ENCODE measurements around the gene SCFD2.
"Not testable (repeated sequence)": the region's sequence is repeated elsewhere in the genome, so short reads cannot be mapped to it uniquely, and the experiment has no call there.

Gene SCFD2

GRCh38 chr4:53236624-53237023 is 129.2 kb downstream of the SCFD2 start:
- not testable (repeated sequence) for DNase-seq

DNA sequence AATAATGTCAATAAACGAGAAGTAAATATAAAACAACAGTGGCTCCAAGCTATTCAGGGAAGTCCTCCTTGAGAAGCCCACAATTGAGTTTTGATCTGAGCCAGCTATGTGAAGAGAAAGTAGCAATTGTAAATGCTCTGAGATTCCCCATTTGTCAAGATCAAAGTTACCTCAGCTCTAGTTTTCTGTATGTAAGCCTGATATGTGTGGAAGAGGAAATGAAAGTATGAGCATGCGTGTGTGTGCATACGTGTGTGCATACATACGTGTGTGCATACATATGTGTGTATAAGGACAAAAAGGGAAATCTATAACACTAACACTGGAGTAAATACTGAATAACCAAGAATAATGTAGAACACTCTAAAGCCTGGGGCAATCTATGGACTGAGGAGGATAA is 130.3 kb downstream of the SCFD2 start:
- DNase-seq: no peak

DNA sequence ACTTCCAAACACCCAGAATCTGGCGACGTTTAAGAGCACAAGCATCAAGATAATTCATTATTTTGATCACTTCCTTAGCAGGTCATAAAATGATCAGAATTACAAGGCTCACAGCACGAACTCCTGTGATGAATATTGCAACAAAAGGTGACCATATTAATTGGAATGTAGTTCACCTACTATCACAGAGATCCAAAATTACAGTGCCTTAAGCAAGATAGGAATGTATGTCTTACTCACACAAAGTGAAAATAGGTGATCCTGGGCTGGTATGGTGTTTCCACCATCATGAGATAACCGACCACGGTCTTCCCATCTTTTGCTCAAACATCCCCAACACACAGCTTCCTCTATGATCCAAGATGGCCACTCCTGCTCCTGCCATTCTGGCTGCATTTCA is 131.2 kb downstream of the SCFD2 start:
- no peak for DNase-seq

- no peak for DNase-seq
Observed at GRCh38 chr4:53234111-53234510, 131.8 kb downstream of the SCFD2 start.

DNA sequence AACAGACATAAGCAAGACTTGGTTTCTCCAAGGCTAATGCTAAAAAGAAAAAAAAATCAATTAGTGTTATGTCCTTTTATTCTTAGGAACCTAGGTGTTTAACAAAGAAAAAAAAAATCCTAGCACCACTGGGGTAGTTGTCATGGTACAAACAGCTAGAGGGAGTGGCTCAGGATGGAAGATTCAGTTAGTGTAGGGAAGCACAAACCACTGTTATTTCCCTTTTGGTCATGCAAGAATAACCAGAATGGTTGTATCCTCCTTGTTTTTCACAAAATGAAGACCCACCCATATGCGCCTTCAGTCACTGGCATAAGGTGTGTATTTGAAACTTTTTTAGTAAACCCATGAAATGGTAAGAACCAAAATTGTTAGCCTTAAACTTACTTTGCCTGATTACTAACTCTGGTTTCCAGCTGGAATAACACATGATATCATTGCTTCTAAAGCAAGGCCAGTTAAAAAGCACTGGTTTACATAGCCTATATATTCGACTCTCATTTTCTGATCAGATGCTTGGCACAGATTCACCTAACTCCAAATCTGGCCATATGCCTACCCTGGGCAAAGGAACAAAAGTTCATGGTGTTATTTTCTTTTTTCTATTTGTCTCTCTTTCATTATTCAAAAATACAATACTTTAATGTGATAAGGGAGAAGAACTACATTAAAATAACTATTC is 132.6 kb downstream of the SCFD2 start:
- DNase-seq: no peak

GRCh38 chr4:53232371-53232770 is 133.5 kb downstream of the SCFD2 start:
- no peak for DNase-seq

- no peak for DNase-seq
Observed at GRCh38 chr4:53228036-53228435, 137.8 kb downstream of the SCFD2 start.

GRCh38 chr4:53227451-53227850 is 138.4 kb downstream of the SCFD2 start:
- no peak for DNase-seq

GRCh38 chr4:53221832-53222480 is 143.9 kb downstream of the SCFD2 start:
- no peak for DNase-seq

DNA sequence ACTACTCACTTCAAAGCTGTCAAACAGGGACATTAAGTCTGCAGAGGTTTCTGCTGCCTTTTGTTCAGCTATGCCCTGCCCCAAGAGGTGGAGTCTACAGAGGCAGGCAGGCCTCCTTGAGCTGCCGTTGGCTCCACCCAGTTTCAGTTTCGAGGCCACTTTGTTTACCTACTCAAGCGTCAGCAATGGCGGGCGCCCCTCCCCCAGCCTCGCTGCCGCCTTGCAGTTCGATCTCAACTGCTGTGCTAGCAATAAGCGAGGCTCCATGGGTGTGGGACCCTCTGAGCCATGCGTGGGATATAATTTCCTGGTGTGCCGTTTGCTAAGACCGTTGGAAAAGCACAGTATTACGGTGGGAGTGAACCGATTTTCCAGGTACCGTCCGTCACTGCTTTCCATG is 146.7 kb downstream of the SCFD2 start:
- DNase-seq: not testable (repeated sequence)

DNA sequence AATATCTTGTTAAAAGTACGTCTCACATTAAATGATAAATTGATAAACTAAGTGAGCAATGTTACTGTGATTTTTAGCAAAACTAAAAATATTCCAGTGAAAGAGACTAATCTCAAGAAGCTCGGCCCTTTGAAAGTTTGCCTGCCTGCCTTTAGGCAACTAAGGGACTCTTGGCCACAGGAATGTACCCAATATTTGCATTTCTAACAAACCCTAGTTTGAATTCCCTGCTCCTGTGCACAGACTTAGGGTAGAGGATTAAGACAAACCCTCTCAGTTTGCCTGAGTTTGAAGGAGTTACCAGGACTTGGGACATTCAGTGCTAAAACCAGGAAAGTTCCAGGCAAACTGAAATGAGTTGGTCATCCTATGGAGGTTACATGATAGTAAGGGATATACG is 157.1 kb downstream of the SCFD2 start:
- DNase-seq: no peak

GRCh38 chr4:53205970-53206369 is 159.9 kb downstream of the SCFD2 start:
- DNase-seq: no peak

- DNase-seq: no peak
Observed at GRCh38 chr4:53199356-53199755, 166.5 kb downstream of the SCFD2 start.

GRCh38 chr4:53197772-53198142 is 168.1 kb downstream of the SCFD2 start:
- DNase-seq: no peak

DNA sequence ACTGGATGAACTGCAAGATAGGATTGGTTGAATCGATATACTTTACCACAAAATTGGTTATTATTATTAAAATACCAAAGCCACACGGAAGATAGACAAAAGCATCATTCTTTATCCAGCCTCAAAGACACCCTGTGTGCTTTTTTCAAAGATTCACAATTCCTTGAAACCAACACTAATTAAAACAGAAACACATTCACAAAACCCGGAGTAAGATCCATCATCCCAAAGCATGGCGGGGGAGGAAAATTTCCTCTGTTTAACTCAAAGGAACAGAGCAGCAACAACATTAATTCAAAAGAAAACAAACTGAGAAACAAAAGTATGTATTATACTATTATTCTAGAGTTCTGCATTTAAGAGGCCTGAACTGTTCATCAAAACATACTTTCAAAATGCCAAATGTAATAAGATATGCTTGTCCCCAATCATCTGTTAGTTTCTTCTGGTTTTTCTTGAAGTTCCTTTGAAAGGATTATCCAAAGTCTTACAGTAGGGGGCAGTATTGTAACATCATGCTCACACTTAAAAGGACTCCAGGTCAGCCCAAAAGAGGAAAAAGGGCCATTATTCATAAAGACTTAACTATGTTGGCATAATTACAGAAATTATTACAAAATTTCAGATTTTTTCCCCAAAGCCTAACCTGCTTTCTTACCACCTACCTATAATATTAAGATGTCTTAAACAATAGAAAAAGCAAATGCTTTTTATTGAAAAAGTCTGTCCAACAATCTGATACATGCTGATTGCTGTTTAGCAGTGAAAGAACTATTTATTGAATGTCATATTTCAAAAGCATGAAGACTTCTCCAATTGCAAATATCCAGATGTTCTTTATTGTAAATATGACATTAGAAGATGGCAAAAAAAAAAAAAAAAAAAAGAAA is 168.7 kb downstream of the SCFD2 start:
- peak; percentile 3 for DNase-seq

DNA sequence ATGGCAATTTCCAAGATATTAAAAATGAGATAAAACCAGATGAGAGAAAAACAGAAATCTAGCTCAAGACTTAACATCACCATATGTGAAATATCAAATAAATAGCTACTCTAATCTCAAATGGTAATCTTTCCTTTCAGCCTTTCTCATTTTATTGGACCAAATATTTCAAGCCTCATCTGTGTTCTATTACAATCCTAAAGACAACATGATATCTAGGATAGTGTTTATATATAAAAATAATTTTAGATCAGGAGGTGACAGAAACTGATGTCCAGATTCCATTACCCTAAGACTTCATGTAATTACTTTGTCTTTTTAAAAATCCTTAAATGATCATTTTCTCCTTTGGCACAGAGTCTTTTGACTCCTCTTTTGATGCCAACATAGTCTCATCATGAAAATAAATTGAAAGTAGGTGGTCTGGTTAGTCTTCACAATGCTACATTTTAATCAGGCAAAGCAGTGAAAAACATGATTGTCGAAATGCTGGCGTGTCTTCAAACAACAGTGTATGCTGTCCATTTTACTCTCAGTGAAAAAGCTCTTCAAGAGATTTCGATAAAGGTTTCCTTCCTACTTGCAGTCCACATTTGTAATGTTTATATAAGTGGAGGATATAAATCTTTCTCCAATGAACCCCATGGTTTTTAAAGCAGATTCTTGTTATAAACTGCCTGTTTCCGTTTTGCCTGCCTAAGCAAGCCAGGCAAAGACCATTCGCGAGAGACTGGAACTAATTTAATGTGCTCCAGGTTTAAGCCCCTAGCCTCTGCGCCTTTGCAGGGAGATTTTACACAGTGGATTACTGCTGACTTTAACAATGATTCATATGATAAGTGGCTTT is 169.8 kb downstream of the SCFD2 start:
- DNase-seq: no peak

- DNase-seq: no peak
Observed at GRCh38 chr4:53194727-53195126, 171.1 kb downstream of the SCFD2 start.

- no peak for DNase-seq
Observed at GRCh38 chr4:53193111-53193510, 172.8 kb downstream of the SCFD2 start.

DNA sequence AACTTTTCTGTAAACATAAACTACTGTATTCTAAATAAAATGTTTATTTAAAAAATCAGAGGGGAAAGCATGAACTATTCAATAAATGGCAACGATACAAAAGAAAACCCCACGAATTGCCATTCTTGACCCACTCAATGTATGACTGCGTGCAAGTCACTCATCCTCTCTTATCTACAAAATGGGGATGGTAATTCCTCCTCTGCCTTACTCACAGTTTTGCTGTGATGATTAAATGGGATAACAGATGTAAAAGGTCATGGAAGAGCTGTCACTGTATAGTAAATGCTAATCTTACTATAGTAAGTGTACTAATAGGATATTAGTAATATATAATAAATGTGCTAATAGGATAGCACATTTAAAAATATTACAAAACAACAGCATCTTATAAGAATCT is 173.4 kb downstream of the SCFD2 start:
- DNase-seq: no peak

DNA sequence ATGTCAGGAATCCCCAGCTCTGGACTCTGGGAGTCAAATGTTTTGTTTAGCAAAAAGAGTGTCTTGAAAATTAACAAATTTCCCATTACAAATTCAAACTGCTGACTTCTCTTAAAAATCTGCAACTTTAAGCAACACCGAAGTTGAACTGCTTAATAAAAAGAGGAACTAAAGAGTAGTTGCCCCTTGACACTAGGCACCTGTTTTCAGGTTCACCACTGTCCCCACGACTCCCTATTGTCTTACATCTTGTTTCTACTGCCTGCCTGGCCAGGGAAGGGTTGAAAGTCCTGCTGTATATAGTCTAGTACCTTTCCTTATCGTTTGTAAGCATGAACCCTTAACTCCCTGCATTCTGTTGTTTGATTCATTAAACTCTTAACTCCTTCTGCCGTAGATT is 173.9 kb downstream of the SCFD2 start:
- DNase-seq: no peak

- DNase-seq: no peak
Observed at GRCh38 chr4:53189011-53189410, 176.8 kb downstream of the SCFD2 start.

GRCh38 chr4:53186714-53187358 is 179.0 kb downstream of the SCFD2 start:
- no peak for DNase-seq
